ENCODE data around the gene STK32B. TPM values are rescaled to one million over a fixed set of nuclear protein-coding genes. Genes with fewer than 3 reads are reported as not detected.
A peak's percentile ranks its signal among the peaks of the same experiment; 100 is the strongest.

Gene STK32B
- total and polyA plus RNA-seq, 8 donors = 0.55 to 6.6 (median 1.6) TPM

DNA sequence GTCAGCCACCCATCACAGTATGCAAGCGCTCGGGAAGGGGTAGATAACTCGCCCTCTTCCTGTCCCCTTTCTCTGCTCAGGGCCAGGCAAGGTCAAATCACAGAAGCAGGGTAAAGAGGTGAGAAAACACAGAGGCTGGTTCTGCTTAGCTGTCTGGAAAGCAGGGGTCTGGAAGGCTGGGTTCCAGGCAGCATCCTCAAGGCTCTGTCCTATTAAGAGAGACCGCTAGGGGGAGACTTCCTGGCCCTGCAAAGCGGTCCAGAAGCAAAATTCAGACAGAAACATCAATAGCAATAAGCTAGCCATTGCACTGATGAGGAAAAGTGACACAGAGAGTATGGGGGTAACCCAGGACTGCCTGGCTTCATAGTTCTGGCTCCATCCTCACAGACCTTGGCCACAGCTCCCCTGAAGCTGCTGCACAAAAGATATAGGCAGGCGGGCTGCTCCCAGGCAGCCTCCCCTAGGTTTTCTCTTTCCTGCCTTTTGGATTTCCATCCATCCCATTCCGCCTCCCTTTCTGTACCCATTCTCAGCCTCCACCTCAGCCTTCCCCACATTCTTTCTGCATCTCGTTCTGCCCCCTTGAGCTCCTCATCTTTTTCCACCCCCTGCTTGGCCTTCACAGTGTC lies 348.6 kb downstream of the STK32B start:
- TF ChIP-seq, protein P1, sequence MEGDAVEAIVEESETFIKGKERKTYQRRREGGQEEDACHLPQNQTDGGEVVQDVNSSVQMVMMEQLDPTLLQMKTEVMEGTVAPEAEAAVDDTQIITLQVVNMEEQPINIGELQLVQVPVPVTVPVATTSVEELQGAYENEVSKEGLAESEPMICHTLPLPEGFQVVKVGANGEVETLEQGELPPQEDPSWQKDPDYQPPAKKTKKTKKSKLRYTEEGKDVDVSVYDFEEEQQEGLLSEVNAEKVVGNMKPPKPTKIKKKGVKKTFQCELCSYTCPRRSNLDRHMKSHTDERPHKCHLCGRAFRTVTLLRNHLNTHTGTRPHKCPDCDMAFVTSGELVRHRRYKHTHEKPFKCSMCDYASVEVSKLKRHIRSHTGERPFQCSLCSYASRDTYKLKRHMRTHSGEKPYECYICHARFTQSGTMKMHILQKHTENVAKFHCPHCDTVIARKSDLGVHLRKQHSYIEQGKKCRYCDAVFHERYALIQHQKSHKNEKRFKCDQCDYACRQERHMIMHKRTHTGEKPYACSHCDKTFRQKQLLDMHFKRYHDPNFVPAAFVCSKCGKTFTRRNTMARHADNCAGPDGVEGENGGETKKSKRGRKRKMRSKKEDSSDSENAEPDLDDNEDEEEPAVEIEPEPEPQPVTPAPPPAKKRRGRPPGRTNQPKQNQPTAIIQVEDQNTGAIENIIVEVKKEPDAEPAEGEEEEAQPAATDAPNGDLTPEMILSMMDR (IDR thresholded peaks at IDR 0.05) = peak; percentile 19 to 67 (median 43)
- WGBS, 2 donors = 48 to 51% methylated on average over 8 of the region's 8 CpGs
- no peak for FAIRE-seq
- ATAC-seq = peak in 2 of 4 donors; percentile 32 to 46
- Histone ChIP-seq H3K9me3 (no peaks in the 10 kb centered on the region), H3K4me3 (no peak overlapping the region), H3K36me3 (no peaks in the 10 kb centered on the region), H3K4me1 (no peaks in the 10 kb centered on the region), H3K27ac (no peak overlapping the region), H3K27me3 (no peaks in the 10 kb centered on the region)
- peak in 1 of 6 donors; percentile 19 for DNase-seq
- intact Hi-C loops (cut with DNase I) = no loop called here

GRCh38 chr4:5403746-5404497 lies 352.6 kb downstream of the STK32B start:
- 84 to 88% methylated on average over 7 of the region's 7 CpGs for WGBS, 2 donors
- Histone ChIP-seq H3K36me3 (no peaks in the 10 kb centered on the region), H3K4me3 (no peak overlapping the region), H3K4me1 (no peaks in the 10 kb centered on the region), H3K27ac (no peak overlapping the region), H3K27me3 (no peaks in the 10 kb centered on the region), H3K9me3 (no peaks in the 10 kb centered on the region)
- no peak for ATAC-seq
- no peak for DNase-seq
- intact Hi-C loops (cut with DNase I) = no loop called here
- TF ChIP-seq, protein P1 (IDR thresholded peaks at IDR 0.05) = no peak
- FAIRE-seq = no peak

GRCh38 chr4:5409237-5409636 lies 358.0 kb downstream of the STK32B start:
- ATAC-seq = no peak
- TF ChIP-seq, protein P1 (IDR thresholded peaks at IDR 0.05) = no peak
- H3K4me3 ChIP-seq = no peak overlapping the region
- FAIRE-seq = no peak
- H3K36me3 ChIP-seq = no peaks in the 10 kb centered on the region
- intact Hi-C loops (cut with DNase I) = no loop called here
- WGBS, 2 donors = 51 to 72% methylated on average over 2 of the region's 2 CpGs
- H3K9me3 ChIP-seq = no peaks in the 10 kb centered on the region
- DNase-seq = no peak
- no peaks in the 10 kb centered on the region for H3K27me3 ChIP-seq
- H3K4me1 ChIP-seq = no peaks in the 10 kb centered on the region
- H3K27ac ChIP-seq = no peak overlapping the region

DNA sequence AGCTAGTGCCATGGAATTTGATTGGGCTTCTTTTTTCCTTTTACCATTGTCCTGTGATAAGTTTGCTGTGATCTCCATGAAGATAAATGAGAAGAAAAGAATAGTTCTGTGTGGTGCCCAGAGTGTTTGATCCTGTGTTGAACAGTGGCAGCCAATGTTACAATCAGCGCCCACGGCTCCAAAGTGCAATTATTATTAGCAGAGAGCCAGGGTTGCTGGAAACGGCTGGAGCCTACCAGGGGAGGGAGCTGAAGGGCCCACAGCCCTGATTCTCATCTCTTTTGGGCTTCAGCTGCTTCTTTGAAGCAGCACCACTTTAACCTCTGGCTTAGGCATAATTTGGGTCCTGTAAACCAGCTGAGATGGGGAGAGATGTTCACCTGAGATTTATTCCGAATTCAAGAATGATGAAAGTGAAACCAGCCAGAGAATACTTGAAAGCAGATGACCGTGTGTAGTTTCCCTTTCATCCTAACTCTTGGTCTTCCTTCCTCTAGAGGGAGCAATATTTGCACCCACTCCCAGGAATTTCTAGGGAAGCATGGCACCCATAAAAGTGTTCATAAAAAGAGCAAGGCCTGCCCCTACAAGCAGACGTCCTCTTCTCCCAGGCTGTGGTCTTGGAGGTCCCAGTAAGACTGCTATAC lies 358.8 kb downstream of the STK32B start:
- Histone ChIP-seq H3K4me3 (no peak overlapping the region), H3K36me3 (no peaks in the 10 kb centered on the region), H3K9me3 (no peaks in the 10 kb centered on the region), H3K27me3 (no peaks in the 10 kb centered on the region), H3K27ac (no peak overlapping the region), H3K4me1 (no peaks in the 10 kb centered on the region)
- TF ChIP-seq, protein P1 (IDR thresholded peaks at IDR 0.05) = no peak
- ATAC-seq = no peak
- DNase-seq = no peak
- no peak for FAIRE-seq
- intact Hi-C loops (cut with DNase I) = no loop called here
- WGBS, 2 donors = 52 to 54% methylated on average over 6 of the region's 6 CpGs
